HG03095 (cell line): ENCODE data around the gene TMEM214.

ENCODE experiments used
- ATAC-seq: cut with Tn5 transposase; IDR thresholded peaks from one replicate; pipeline ENCODE4 v1.9.1; 2021; ENCODE audit warnings: moderate library complexity; ENCODE audit not compliant: unreplicated experiment

The TMEM214 gene

DNA sequence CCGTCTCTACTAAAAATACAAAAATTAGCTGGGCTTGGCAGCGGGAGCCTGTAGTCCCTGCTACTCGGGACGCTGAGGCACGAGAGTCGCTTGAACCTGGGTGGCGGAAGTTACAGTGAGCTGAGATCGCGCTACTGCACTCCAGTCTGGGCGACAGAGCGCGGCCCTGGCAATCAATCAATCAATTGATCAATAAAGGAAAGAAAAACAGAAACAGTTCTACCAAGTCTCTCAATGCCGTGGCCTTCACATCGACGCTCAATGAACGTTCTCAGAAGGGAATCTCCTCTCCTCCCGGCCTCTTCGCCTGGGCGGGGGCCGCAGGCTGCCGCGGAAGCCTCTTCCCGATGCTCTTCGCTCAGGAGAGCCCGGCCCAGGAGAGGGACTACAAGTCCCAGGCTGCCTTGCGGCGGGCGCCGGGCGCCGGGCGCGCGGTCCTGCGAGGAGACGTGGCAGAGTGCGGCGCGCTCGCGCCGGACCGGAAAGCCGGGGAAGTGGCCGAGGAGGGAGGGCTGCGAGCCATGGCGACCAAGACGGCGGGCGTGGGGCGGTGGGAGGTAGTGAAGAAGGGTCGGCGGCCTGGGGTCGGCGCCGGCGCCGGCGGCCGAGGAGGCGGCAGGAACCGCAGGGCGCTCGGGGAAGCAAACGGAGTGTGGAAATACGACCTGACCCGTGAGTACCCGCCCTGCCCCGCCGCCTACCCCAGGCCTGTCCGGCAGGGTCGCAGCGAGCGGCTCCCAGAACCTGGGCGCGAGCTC is at the start of gene TMEM214:
Gene TMEM214 (plus strand): TSS at position 471 of the 758 bp plus-strand sequence. CDS start 51 bp downstream, at position 522.
- ATAC-seq: peak; percentile 85

DNA sequence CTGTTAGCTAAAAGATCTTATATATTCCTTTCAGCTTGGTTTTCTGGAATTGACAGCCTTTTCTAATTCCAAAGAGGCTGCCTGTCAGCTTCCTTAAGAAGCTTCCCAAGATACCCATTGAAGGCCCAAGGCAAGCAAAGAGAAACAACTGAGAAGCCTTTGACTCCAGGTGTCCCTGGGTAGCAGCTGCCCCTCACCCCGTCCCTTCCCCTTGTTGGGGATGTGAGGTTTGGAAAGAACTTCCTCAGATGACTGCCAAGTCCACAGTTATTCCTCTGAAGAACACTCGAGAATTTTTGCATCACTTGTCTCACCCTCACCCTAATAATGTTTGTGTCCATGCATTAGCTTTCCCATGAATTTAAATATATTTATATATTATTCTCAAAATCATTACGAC is 49.0 kb upstream of the TMEM214 start:
- ATAC-seq: no peak

DNA sequence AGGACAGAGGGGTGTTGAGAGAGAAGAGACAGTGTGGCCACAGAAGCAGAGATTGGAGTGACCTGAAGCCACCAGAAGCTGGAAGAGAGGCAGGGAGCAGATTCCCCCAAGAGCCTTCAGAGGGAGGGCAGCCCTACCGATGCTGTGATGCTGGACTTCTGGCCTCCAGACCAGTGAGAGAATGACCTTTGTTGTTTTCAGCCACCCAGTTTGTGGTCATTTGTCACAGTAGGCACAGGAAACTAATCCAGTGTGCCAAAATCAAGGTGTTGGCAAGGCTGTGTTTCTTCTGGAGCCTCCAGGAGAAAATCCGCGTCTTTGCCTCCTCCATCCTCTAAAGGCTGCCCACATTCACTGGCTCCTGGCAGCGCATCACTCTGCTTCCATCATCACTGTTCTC is 47.0 kb upstream of the TMEM214 start:
- ATAC-seq: no peak

- no peak for ATAC-seq
Observed at GRCh38 chr2:26986576-26986975, 46.2 kb upstream of the TMEM214 start.

- ATAC-seq: no peak
Observed at GRCh38 chr2:26988058-26988860, 44.5 kb upstream of the TMEM214 start.

DNA sequence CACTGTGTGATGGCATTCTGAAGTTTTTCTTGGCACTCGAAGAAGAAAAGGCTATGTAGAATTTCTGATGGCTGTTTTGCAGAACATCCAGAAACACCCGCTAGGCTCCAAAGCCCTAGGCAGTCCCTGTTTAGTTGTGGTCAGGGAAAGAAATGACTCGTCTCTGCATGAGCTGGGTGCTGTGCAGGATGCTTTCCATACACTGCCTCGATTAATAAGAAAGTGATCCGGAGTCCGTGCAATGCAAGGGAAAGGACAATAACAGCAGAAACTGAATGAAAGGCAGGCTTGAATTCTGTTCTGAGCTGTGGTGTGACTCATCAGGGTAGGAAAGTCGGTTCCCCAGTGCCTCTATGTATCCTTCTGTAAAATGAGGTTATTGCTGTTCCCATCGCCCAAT is 43.6 kb upstream of the TMEM214 start:
- no peak for ATAC-seq

- no peak for ATAC-seq
Observed at GRCh38 chr2:26991717-26992116, 41.0 kb upstream of the TMEM214 start.

- no peak for ATAC-seq
Observed at GRCh38 chr2:26993768-26994167, 39.0 kb upstream of the TMEM214 start.

- no peak for ATAC-seq
Observed at GRCh38 chr2:26994983-26995382, 37.8 kb upstream of the TMEM214 start.

DNA sequence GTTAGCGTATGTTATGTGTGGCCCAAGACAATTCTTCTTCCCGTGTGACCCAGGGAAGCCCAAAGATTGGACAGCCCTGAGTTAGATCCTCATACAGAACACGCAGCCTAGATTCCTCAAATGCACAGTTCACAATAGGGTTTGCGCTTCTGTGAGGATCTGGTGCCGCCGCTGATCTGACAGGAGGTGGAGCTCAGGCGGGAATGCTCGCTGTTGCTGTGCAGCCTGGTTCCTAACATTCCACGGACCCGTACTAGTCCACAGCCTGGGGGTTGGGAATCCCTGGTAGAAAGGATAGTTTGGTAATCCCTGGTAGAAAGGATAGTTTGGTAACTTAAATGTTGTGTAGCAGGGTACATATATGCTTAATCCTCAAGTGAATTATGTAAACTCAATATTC is 35.4 kb upstream of the TMEM214 start:
- no peak for ATAC-seq

DNA sequence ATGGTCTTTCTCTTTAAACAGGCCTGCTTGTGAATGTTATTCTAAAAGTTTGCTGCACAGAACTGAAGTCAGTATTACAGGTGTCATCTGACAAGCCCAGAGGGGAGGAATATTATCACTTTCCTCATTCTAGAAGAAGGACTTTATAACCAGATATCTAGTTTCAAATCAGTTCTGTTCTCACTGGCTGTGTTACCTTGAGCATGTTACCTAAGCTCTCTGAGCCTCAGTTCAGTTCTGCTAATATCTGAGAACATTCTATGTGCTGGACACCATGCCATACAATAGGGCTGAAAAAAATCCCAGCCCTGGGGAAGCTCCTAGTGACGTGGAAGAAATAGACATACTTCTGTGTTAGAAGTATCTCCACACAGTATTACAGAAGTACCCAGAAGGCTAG is 34.4 kb upstream of the TMEM214 start:
- ATAC-seq: no peak

DNA sequence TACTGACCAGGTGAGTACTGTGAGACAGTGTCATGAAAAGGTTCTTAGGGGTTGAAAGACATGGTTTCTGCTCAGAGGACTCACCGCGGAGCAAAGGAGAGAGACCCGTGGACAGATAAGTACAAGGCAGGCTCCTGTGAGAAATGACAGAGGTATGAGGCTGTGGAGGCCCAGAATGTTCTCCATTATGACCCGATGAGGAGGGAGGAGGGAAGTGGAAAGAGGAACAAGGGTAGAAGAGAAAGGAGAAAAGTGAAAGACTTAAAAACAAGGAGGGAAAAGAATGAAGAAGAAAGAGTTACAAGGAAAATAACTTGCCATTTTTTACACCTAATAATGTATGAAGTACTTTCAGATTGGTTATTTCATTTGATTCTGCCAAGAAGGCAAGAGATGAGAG is 32.5 kb upstream of the TMEM214 start:
- no peak for ATAC-seq

- no peak for ATAC-seq
Observed at GRCh38 chr2:27000995-27001394, 31.8 kb upstream of the TMEM214 start.

DNA sequence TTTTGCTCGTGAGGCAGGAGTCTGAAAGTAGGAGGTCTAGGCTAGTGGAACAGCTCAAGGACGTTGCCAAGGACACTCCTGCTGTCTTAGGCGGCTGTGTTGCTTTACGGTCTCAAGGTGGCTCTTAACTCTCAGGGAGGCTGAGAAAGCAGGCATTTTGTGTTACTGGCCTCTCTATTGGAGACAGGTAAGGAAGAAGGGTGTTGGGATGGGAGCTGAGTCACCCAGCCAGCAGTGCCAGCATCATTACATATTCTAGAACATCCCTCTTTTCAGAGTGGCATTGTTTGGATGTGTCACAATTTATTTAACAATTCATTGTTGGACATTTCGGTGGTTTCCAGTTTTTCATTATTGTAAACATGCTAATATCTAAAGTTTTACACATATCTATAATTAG is 30.8 kb upstream of the TMEM214 start:
- no peak for ATAC-seq

GRCh38 chr2:27003007-27003406 is 29.8 kb upstream of the TMEM214 start:
- no peak for ATAC-seq

- ATAC-seq: no peak
Observed at GRCh38 chr2:27003857-27004256, 28.9 kb upstream of the TMEM214 start.

GRCh38 chr2:27006602-27007415 is 26.0 kb upstream of the TMEM214 start:
- no peak for ATAC-seq

- ATAC-seq: no peak
Observed at GRCh38 chr2:27007416-27008374, 25.1 kb upstream of the TMEM214 start.

DNA sequence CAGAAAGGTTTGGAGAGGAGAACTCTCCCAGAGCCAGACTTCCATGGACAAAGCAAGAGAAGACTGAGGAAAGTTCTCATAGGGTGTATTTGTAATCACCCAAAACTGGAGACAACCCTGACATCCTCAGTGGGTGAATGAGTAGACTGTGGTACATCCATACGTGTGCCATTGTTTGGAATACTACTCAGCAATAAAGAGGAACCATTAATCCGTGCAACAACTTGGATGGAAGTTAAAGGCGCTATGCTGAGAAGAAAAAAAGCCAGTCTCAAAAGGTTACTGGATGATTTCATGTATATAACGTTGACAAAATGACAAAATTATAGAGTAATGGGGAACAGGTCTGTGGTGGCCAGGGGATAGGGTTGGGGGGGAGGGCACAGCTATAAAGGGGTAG is 24.1 kb upstream of the TMEM214 start:
- ATAC-seq: no peak

DNA sequence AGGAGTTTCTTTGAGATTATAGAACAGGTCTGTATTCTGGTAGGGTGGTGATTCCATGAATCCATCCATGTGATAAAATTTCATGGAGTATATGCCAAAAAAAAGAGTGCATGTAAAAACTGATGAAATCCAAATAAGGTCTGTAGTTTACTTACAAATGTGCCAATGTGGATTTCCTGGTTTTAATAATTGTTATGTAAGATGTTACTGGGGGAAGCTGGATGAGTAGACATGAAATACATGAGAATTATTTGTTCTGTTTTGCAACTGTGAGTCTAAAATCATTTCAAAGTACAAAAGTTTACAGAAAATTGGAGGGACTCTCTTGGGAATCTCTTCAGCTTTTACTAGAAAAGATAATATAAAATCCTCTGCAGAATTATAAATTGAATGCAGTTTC is 23.7 kb upstream of the TMEM214 start:
- no peak for ATAC-seq
